Neutrophil (primary cell): ENCODE data around the gene NPTX1.

ENCODE experiments used
- H3K27ac ChIP-seq: fragments of 200-600 bp; sonication (generic); 2 replicates; pipeline ENCODE4 v1.5.1; 2016; ENCODE audit warnings: mild to moderate bottlenecking, moderate library complexity
- H3K27me3 ChIP-seq: fragments of 200-600 bp; sonication (generic); 2 replicates; pipeline ENCODE4 v1.6.0; 2016; ENCODE audit warnings: mild to moderate bottlenecking
- H3K36me3 ChIP-seq: fragments of 200-600 bp; sonication (generic); 2 replicates; pipeline ENCODE4 v1.5.1; 2017
- H3K4me1 ChIP-seq, 2 experiments: fragments of 200-600 bp in 1 of 2; sonication (generic) in 1 of 2; 1 replicate in 1 of 2; 2 replicates in 1 of 2; pipeline versions ENCODE4 v1.5.1 to v1.6.1; 2013 to 2016; ENCODE audit warnings: low read depth in 1 of 2, low read length in 1 of 2, mild to moderate bottlenecking in 1 of 2, moderate library complexity in 1 of 2; ENCODE audit not compliant: control insufficient read depth in 1 of 2, insufficient read depth in 1 of 2
- H3K4me3 ChIP-seq, 2 experiments: fragments of 200-600 bp in 1 of 2; sonication (generic) in 1 of 2; 1 replicate in 1 of 2; 2 replicates in 1 of 2; pipeline ENCODE4 v1.5.1; 2013 to 2016; ENCODE audit warnings: low read depth in 1 of 2, low read length in 1 of 2, mild to moderate bottlenecking in 1 of 2, moderate library complexity in 1 of 2
- H3K9me3 ChIP-seq: fragments of 200-600 bp; sonication (generic); 2 replicates; pipeline ENCODE4 v1.5.1; 2016
- CTCF ChIP-seq: fragments of 200-600 bp; sonication (generic); IDR thresholded peaks from 2 replicates; pipeline ENCODE4 v1.5.1; 2016; ENCODE audit warnings: antibody characterized with exemption

The NPTX1 gene

DNA sequence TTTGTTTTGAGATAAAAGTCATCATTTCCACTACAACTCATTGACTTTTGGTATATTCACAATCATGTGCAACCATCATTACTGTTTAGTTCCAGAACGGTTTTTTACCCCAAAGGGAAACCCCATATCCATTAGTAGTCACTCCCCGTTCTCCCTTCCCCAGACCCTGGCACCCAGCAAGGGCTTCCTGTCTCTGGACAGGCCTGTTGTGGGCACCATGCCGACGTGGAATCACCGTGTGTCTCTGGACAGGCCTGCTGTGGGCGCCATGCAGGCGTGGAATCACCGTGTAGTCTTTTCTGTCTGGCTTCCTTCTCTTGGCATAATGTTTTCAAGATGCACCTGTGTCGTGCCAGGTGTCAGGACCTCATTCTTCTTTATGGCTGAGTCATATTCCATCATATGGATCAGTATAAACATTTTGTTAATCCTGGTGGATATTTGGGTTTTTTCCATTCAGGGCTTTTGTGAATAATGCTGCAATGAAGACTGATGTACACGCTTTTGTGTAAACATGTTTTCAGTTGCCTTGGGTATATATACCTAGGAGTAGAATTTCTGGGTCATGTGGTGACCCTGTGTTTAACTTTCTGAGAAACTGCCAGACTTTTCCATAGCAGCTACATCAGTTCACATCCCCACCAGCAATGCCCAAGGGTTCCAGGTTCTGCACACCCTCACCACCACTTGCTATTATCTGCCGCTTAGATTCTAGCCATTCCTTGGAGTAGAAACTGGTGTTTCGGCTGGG, 42.3 kb downstream of the NPTX1 start:
- H3K9me3 ChIP-seq: no peaks in the 10 kb centered on the region
- H3K4me3 ChIP-seq: no peak overlapping the region
- no peak overlapping the region for H3K27ac ChIP-seq
- no peaks in the 10 kb centered on the region for H3K27me3 ChIP-seq
- H3K4me1 ChIP-seq: no peaks in the 10 kb centered on the region
- TF ChIP-seq CTCF: no peak
- H3K36me3 ChIP-seq: no peaks in the 10 kb centered on the region

DNA sequence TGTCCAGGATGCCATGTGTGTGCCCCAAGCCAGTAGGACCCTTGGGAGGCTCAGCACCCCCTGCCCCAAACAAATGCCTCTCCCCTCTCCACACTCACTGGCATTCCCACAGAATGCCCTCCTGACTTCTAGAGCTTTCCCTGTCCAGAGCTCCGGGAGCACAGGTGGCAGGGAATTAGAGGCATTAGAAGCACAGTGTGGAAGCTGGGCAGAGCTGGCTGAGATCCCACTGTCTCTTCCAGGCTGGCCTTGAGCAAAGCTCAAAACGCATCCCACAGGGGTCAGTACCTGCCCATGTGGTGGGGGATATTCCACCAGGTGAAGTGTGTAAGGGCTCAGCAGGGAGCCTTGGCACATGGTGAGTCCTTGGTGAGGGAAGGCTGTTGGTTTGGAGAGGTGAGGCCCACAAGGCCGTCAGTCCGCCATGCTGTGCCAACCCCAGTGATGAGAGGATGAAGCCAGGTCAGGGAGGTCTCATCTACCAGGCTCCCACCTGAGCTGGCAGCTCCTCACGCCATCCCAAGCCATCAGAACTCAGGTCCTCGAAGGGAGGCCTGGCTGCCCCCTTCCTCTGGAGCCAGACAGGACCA, 43.4 kb downstream of the NPTX1 start:
- no peak for TF ChIP-seq CTCF
- no peaks in the 10 kb centered on the region for H3K27me3 ChIP-seq
- no peaks in the 10 kb centered on the region for H3K4me1 ChIP-seq
- no peak overlapping the region for H3K27ac ChIP-seq
- no peaks in the 10 kb centered on the region for H3K36me3 ChIP-seq
- no peaks in the 10 kb centered on the region for H3K9me3 ChIP-seq
- H3K4me3 ChIP-seq: no peak overlapping the region

DNA sequence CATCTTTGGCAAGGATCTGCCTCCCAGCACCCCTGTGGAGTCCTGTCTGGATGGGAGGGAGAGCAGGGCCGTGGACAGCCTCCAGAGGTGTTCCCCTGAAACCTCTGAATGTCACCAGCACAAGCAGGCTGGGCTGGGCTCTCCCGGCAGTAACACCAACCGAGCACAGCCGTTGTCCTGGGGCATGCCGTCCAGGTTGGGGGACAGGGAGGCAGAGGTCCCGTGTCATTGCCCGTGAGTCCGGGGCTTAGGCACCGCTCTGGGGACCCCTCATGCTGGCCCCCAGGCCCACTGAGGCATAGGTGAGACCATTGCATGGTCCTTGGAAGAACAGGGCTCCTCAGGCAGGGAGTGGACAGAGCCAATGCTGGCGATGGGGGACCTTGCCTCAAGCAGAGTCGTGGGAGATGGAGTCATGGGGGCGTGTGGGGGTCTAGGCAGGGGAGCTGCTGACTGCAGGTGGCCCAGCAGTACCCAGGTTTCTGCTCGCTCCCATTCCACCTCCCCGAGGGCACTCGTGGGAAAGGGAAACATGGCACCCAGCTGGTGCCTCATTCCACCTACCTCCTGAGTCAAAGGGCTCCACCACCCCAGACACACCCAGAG, 44.0 kb downstream of the NPTX1 start:
- H3K27me3 ChIP-seq: no peaks in the 10 kb centered on the region
- no peak for TF ChIP-seq CTCF

GRCh38 chr17:80431246-80432195, 44.9 kb downstream of the NPTX1 start:
- Histone ChIP-seq H3K36me3 (no peaks in the 10 kb centered on the region), H3K4me3 (no peak overlapping the region), H3K27ac (no peak overlapping the region), H3K9me3 (no peaks in the 10 kb centered on the region), H3K27me3 (no peaks in the 10 kb centered on the region), H3K4me1 (peaks cover 0 to 5% of the 10 kb centered on the region in 2 experiments)
- no peak for TF ChIP-seq CTCF

More for the DNA sequence above, 44.0 kb downstream of the NPTX1 start:
- Histone ChIP-seq H3K4me3 (no peak overlapping the region), H3K4me1 (no peaks in the 10 kb centered on the region), H3K27ac (no peak overlapping the region), H3K36me3 (no peaks in the 10 kb centered on the region), H3K9me3 (no peaks in the 10 kb centered on the region)
